Measurements from ENCODE around the gene KRT6B. TPM values are rescaled to one million over a fixed set of nuclear protein-coding genes. Genes with fewer than 3 reads are reported as not detected.
"Not testable (repeated sequence)": the region's sequence is repeated elsewhere in the genome, so short reads cannot be mapped to it uniquely, and the experiment has no call there.

The KRT6B gene
- not detected for total RNA-seq

GRCh38 chr12:52452101-52452500, at the start of gene KRT6B:
Gene KRT6B, minus strand, starts transcription at chr12:52452146. Its CDS starts 68 bp downstream, at chr12:52452078.
- TF ChIP-seq POLR2A (IDR thresholded peaks at IDR 0.05), result no peak
- TF ChIP-seq CTCF (IDR thresholded peaks at IDR 0.05 in 4 of 5, conservative IDR thresholded peaks at IDR 0.05 in 1 of 5), result no peak
- H3K9me3 ChIP-seq, result no peaks in the 10 kb centered on the region
- ATAC-seq (no peak), DNase-seq (no peak)
- H3K4me3 ChIP-seq, result no peak within 1 kb of the TSS
- no peaks in the 10 kb centered on the region for H3K27me3 ChIP-seq
- in situ Hi-C loops (cut with MboI; ENCODE audit: low sequenced_read_pairs in 4 of 4) (no loop called here), intact Hi-C loops (cut with DNase I; ENCODE audit: low total_unique reads) (no loop called here)
- no peak within 1 kb of the TSS for H3K27ac ChIP-seq
- H3K36me3 ChIP-seq, result no peaks in the 10 kb centered on the region
- no peaks in the 10 kb centered on the region for H3K4me1 ChIP-seq

GRCh38 chr12:52501490-52501889, 49.5 kb upstream of the KRT6B start:
- Histone ChIP-seq H3K9me3 (no peaks in the 10 kb centered on the region), H3K36me3 (no peaks in the 10 kb centered on the region), H3K4me1 (no peaks in the 10 kb centered on the region), H3K4me3 (no peak overlapping the region), H3K27ac (no peak overlapping the region), H3K27me3 (peaks cover 0 to 3% (median 0%) of the 10 kb centered on the region in 3 donors)
- DNase-seq (no peak), ATAC-seq (no peak)
- TF ChIP-seq CTCF (IDR thresholded peaks at IDR 0.05 in 4 of 5, conservative IDR thresholded peaks at IDR 0.05 in 1 of 5), result no peak
- TF ChIP-seq POLR2A (IDR thresholded peaks at IDR 0.05), result no peak
- intact Hi-C loops (cut with DNase I; ENCODE audit: low total_unique reads), result no loop called here
- in situ Hi-C loops (cut with MboI; ENCODE audit: low sequenced_read_pairs in 4 of 4), result no loop called here

GRCh38 chr12:52500574-52500973, 48.6 kb upstream of the KRT6B start:
- H3K9me3 ChIP-seq; DNase-seq; in situ Hi-C loops (cut with MboI; ENCODE audit: low sequenced_read_pairs in 4 of 4); H3K4me1 ChIP-seq; H3K27me3 ChIP-seq; H3K36me3 ChIP-seq; ATAC-seq; H3K4me3 ChIP-seq; H3K27ac ChIP-seq; intact Hi-C loops (cut with DNase I; ENCODE audit: low total_unique reads): not testable (repeated sequence)

GRCh38 chr12:52499806-52500560, 48.0 kb upstream of the KRT6B start:
- Histone ChIP-seq H3K4me1 (no peaks in the 10 kb centered on the region), H3K27me3 (peaks cover 0 to 3% (median 0%) of the 10 kb centered on the region in 3 donors), H3K4me3 (no peak overlapping the region), H3K27ac (no peak overlapping the region), H3K36me3 (no peaks in the 10 kb centered on the region), H3K9me3 (no peaks in the 10 kb centered on the region)
- in situ Hi-C loops (cut with MboI; ENCODE audit: low sequenced_read_pairs in 4 of 4) (no loop called here), intact Hi-C loops (cut with DNase I; ENCODE audit: low total_unique reads) (no loop called here)
- DNase-seq (no peak), ATAC-seq (no peak)
- TF ChIP-seq CTCF (IDR thresholded peaks at IDR 0.05 in 4 of 5, conservative IDR thresholded peaks at IDR 0.05 in 1 of 5) (no peak), POLR2A (IDR thresholded peaks at IDR 0.05) (no peak)

- H3K4me1 ChIP-seq, result no peaks in the 10 kb centered on the region
- H3K4me3 ChIP-seq, result no peak overlapping the region
- TF ChIP-seq POLR2A (IDR thresholded peaks at IDR 0.05) (no peak), CTCF (IDR thresholded peaks at IDR 0.05 in 4 of 5, conservative IDR thresholded peaks at IDR 0.05 in 1 of 5) (no peak)
- no peaks in the 10 kb centered on the region for H3K9me3 ChIP-seq
- in situ Hi-C loops (cut with MboI; ENCODE audit: low sequenced_read_pairs in 4 of 4), result no loop called here
- no peaks in the 10 kb centered on the region for H3K36me3 ChIP-seq
- ATAC-seq, result no peak
- intact Hi-C loops (cut with DNase I; ENCODE audit: low total_unique reads), result no loop called here
- peaks cover 0 to 3% (median 0%) of the 10 kb centered on the region in 3 donors for H3K27me3 ChIP-seq
- no peak for DNase-seq
- H3K27ac ChIP-seq, result no peak overlapping the region
Measured at GRCh38 chr12:52498946-52499345, 47.0 kb upstream of the KRT6B start.

Measured in gastrocnemius medialis (tissue), 4 donors.